Measurements from ENCODE around the gene MCHR1.
A peak's percentile ranks its signal among the peaks of the same experiment; 100 is the strongest.
"Not testable (repeated sequence)": the region's sequence is repeated elsewhere in the genome, so short reads cannot be mapped to it uniquely, and the experiment has no call there.

The MCHR1 gene

GRCh38 chr22:40694411-40694810 lies 15.1 kb downstream of the MCHR1 start:
- Mint-ChIP-seq H3K4me3 (no peak overlapping the region), H3K36me3 (ENCODE audit: low read depth) (no peaks in the 10 kb centered on the region), H3K27ac (no peak overlapping the region), H3K4me1 (ENCODE audit: low read depth) (no peaks in the 10 kb centered on the region), H3K27me3 (peaks cover 3% of the 10 kb centered on the region), H3K9me3 (no peaks in the 10 kb centered on the region)

DNA sequence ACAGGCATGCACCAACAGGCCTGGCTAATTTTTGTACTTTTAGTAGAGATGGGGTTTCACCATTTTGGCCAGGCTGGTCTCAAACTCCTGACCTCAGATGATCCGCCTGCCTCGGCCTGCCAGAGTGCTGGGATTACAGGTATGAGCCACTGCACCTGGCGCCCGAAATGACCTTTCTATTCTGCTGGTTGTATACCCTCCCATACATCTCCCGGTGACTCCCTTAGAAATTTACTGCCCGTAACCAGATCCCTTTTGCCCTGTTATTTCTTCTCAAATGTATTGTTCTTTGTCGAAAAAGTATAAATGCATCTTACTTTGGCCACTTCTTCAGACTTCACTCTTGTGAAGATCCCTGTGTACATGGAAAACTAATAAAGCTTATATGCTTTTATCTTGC lies 22.0 kb downstream of the MCHR1 start:
- Mint-ChIP-seq H3K4me1 (ENCODE audit: low read depth) (no peaks in the 10 kb centered on the region), H3K27ac (no peak overlapping the region), H3K36me3 (ENCODE audit: low read depth) (no peaks in the 10 kb centered on the region), H3K4me3 (no peak overlapping the region), H3K9me3 (no peaks in the 10 kb centered on the region), H3K27me3 (peaks cover 3% of the 10 kb centered on the region)

GRCh38 chr22:40703174-40703573 lies 23.9 kb downstream of the MCHR1 start:
- Mint-ChIP-seq H3K9me3 (no peaks in the 10 kb centered on the region), H3K27ac (no peak overlapping the region), H3K36me3 (ENCODE audit: low read depth) (no peaks in the 10 kb centered on the region), H3K4me3 (no peak overlapping the region), H3K4me1 (ENCODE audit: low read depth) (no peaks in the 10 kb centered on the region), H3K27me3 (no peaks in the 10 kb centered on the region)

DNA sequence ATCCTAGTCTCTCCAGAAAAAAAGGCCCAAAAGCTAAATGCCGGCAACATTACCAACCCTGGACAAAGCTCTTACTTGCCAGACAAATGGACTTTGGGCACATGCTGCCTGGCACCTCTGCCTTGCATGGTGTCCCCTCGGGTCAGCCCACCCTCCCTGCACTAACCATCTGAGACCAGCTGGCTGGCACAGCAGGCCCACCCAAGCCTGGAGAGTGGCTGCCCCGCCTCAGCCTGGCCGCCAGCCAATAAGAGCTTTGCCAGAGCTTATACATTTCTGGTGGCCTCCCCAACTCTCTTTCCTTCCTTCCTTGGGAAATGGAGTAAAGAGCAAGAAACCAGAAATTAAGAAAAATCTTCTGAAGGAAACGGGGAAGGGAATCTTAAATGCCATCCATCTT lies 24.5 kb downstream of the MCHR1 start:
- no peaks in the 10 kb centered on the region for H3K27me3 Mint-ChIP-seq
- H3K4me1 Mint-ChIP-seq (ENCODE audit: low read depth), result no peaks in the 10 kb centered on the region
- H3K4me3 Mint-ChIP-seq, result no peak overlapping the region
- no peak overlapping the region for H3K27ac Mint-ChIP-seq
- no peaks in the 10 kb centered on the region for H3K9me3 Mint-ChIP-seq
- H3K36me3 Mint-ChIP-seq (ENCODE audit: low read depth), result no peaks in the 10 kb centered on the region

GRCh38 chr22:40705918-40706682 lies 26.8 kb downstream of the MCHR1 start:
- no peaks in the 10 kb centered on the region for H3K4me1 Mint-ChIP-seq (ENCODE audit: low read depth)
- no peak overlapping the region for H3K4me3 Mint-ChIP-seq
- H3K27me3 Mint-ChIP-seq, result no peaks in the 10 kb centered on the region
- H3K36me3 Mint-ChIP-seq (ENCODE audit: low read depth), result no peaks in the 10 kb centered on the region
- H3K27ac Mint-ChIP-seq, result no peak overlapping the region
- H3K9me3 Mint-ChIP-seq, result no peaks in the 10 kb centered on the region

DNA sequence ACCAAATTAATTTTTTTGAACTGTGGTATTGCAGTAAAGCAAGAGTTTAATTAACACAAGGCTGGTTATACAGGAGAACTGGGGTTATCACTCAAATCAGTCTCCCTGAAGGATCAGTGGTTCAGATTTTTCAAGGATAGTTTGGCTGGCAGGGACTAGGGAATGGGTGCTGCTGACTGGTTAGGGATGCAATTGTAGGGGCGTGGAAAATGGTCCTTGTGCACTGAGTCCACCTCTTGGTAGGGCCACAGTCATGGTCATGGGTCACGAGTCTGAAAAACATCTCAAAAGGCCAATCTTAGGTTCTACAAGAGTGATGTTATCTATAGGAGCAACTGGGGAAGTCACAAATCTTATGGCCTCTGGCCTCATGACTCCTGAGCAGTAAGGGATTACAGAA lies 27.9 kb downstream of the MCHR1 start:
- Mint-ChIP-seq H3K9me3 (no peaks in the 10 kb centered on the region), H3K27ac (no peak overlapping the region), H3K27me3 (no peaks in the 10 kb centered on the region), H3K4me3 (no peak overlapping the region), H3K36me3 (ENCODE audit: low read depth) (no peaks in the 10 kb centered on the region), H3K4me1 (ENCODE audit: low read depth) (peaks cover 7% of the 10 kb centered on the region)

GRCh38 chr22:40708177-40708576 lies 28.9 kb downstream of the MCHR1 start:
- Mint-ChIP-seq H3K9me3 (no peaks in the 10 kb centered on the region), H3K27ac (no peak overlapping the region), H3K27me3 (no peaks in the 10 kb centered on the region), H3K4me3 (no peak overlapping the region), H3K4me1 (ENCODE audit: low read depth) (peaks cover 7% of the 10 kb centered on the region), H3K36me3 (ENCODE audit: low read depth) (no peaks in the 10 kb centered on the region)

DNA sequence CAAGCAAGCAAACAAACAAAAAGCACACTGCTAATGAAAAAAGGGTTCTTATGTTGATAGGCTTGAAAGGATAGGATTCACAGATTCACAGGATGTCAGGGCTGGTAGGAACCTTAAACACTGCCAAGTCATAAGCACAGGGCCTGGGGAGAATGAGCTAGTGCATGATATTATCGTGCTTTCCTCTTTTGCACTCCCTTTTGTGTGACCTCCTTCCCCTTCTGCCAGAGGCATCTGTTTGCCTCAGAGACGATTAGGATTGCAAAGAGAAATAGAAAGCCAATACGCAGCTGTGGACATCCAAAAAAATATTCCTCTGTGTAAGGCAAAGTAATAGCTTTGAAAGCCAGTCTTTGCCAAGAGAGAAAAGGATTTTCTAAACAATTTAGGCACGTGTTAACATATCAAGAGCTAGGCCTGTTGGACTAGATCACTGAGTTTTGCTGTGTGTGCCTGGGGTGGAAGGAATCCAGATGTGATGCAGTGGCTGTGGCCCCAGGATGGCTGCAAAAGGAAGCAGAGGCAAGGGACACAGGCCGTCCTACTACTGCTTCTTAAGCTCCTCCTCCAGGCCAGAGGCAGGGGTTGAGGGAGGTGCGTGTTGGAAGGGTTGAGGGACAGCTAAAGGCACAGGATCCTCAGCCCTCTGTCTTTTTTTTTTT lies 30.6 kb downstream of the MCHR1 start:
- H3K36me3 Mint-ChIP-seq (ENCODE audit: low read depth), result no peaks in the 10 kb centered on the region
- H3K4me3 Mint-ChIP-seq, result peak overlapping the region; percentile 28
- H3K27me3 Mint-ChIP-seq, result peaks cover 5% of the 10 kb centered on the region
- no peak overlapping the region for H3K27ac Mint-ChIP-seq
- peaks cover 15% of the 10 kb centered on the region for H3K4me1 Mint-ChIP-seq (ENCODE audit: low read depth)
- no peaks in the 10 kb centered on the region for H3K9me3 Mint-ChIP-seq

DNA sequence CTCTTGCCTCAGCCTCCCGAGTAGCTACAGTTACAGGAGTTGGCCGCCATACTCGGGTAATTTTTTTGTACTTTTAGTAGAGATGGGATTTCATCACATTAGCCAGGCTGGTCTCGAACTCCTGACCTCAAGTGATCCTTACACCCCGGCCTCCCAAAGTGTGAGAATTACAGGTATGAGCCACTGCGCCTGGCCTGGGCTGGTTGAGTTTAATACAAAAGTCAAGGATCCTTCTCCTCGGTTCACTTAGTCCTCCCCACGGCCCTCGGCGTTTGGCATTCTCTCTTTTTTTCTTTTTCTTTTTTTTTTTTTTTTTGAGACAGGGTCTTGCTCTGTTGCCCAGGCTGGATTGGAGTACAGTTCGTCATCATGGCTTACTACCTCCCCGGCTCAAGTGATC lies 33.0 kb downstream of the MCHR1 start:
- Mint-ChIP-seq H3K4me1 (ENCODE audit: low read depth) (peaks cover 17% of the 10 kb centered on the region), H3K36me3 (ENCODE audit: low read depth) (no peaks in the 10 kb centered on the region), H3K27ac (peak overlapping the region; percentile 87), H3K4me3 (no peak overlapping the region), H3K27me3 (peaks cover 7% of the 10 kb centered on the region), H3K9me3 (no peaks in the 10 kb centered on the region)

DNA sequence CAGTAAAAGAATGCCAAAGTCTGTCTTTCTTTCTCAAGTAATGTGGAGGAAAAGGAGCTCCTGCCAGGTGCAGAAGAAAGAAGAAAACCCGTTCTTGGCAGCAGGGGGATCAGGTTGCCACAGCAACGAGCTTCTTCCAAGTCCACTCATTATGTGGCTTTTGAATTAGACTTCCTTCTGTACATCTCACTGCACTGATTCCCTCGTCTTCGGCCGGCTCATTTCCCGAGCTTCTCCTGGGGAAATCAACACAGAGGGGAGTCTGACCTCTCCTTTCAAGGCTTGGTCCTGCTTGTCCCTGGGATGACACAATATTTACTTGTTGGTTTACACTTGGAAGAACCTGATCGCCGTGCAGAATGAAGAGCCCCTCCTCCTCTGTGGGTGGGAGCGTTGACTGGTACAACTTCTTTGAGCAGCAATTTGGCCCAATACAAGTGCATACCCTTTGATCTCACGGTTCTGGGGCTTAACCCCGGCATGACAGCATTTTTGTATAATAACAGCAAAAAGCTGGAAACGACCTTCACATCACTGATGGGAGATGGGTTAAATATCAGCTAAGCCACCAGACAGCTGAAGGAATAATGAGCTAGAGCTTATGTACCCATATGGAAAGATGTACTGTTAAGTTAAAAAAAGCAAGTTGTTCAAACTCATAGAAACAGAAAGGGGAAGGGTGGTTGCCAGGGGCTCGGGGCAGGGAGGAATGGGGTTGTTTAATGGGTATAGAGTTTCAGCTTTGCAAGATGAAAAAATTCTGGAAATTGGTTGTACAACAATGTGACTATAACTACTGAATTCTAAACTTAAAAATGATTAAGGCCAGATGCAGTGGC lies 35.4 kb downstream of the MCHR1 start:
- H3K4me3 Mint-ChIP-seq, result peak overlapping the region; percentile 41
- no peak overlapping the region for H3K27ac Mint-ChIP-seq
- H3K4me1 Mint-ChIP-seq (ENCODE audit: low read depth), result peaks cover 21% of the 10 kb centered on the region
- H3K27me3 Mint-ChIP-seq, result peaks cover 7% of the 10 kb centered on the region
- H3K9me3 Mint-ChIP-seq, result no peaks in the 10 kb centered on the region
- no peaks in the 10 kb centered on the region for H3K36me3 Mint-ChIP-seq (ENCODE audit: low read depth)

DNA sequence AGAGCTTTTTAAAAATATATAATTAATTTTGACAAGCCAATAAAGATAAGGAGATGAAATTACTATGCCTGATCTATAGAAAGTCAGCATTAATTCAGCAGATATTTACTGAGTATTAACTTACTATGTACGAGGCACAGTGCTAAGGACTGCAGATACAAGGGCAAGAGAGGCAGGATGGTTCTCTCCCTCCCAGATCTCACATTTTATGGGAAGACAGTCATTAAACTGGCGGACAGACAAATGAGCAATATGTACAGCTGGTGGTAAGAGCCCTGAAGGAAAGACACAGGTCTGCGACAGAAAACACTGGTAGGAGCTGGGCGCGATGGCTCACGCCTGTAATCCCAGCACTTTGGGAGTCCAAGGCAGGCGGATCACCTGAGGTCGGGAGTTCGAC lies 36.8 kb downstream of the MCHR1 start:
- no peaks in the 10 kb centered on the region for H3K9me3 Mint-ChIP-seq
- H3K27ac Mint-ChIP-seq, result no peak overlapping the region
- peaks cover 23% of the 10 kb centered on the region for H3K4me1 Mint-ChIP-seq (ENCODE audit: low read depth)
- no peak overlapping the region for H3K4me3 Mint-ChIP-seq
- peaks cover 7% of the 10 kb centered on the region for H3K27me3 Mint-ChIP-seq
- no peaks in the 10 kb centered on the region for H3K36me3 Mint-ChIP-seq (ENCODE audit: low read depth)

DNA sequence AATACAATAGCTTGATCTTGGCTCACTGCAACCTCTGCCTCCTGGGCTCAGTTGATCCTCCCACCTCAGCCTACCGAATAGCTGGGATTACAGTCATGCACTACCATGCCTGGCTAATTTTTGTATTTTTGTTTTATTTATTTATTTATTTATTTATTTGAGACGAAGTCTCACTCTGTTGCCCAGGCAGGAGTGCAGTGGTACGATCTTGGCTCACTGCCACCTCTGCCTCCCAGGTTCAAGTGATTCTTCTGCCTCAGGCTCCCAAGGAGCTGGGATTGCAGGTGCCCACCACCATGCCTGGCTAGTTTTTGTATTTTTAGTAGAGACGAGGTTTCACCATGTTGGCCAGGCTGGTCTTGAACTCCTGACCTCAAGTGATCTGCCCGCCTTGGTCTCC lies 38.4 kb downstream of the MCHR1 start:
- peaks cover 19% of the 10 kb centered on the region for H3K4me1 Mint-ChIP-seq (ENCODE audit: low read depth)
- H3K9me3 Mint-ChIP-seq; H3K27me3 Mint-ChIP-seq; H3K4me3 Mint-ChIP-seq; H3K27ac Mint-ChIP-seq; H3K36me3 Mint-ChIP-seq (ENCODE audit: low read depth): not testable (repeated sequence)

GRCh38 chr22:40718250-40719204 lies 39.2 kb downstream of the MCHR1 start:
- Mint-ChIP-seq H3K9me3 (no peaks in the 10 kb centered on the region), H3K36me3 (ENCODE audit: low read depth) (no peaks in the 10 kb centered on the region), H3K27ac (no peak overlapping the region), H3K4me3 (no peak overlapping the region), H3K4me1 (ENCODE audit: low read depth) (peaks cover 19% of the 10 kb centered on the region), H3K27me3 (peaks cover 7% of the 10 kb centered on the region)

DNA sequence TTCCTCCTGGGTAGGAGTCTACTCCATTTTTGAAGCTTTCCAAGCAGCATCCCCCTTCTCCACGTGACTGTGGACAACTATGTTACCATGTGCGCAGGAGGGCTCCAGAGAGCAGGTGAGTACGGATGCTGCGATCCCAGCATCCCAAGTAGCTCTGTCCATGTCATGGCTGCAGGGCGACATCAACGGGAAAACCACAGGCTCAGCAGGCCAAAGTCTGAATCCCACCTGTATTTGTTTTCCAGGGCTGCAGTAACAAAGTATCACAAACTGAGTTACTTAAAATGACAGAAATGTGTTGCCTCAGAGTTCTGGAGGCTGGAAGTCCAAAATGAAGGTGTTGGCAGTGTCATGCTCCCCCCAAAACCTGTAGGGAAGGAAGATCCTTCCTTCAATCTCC lies 40.3 kb downstream of the MCHR1 start:
- H3K27me3 Mint-ChIP-seq, result peaks cover 5% of the 10 kb centered on the region
- no peaks in the 10 kb centered on the region for H3K36me3 Mint-ChIP-seq (ENCODE audit: low read depth)
- H3K9me3 Mint-ChIP-seq, result no peaks in the 10 kb centered on the region
- no peak overlapping the region for H3K27ac Mint-ChIP-seq
- no peak overlapping the region for H3K4me3 Mint-ChIP-seq
- H3K4me1 Mint-ChIP-seq (ENCODE audit: low read depth), result peaks cover 15% of the 10 kb centered on the region

Measured in stimulated activated naive CD8-positive, alpha-beta T cell treated with anti-CD3 and anti-CD28 coated beads, Interleukin-15, Interleukin-2, amounts not matched to agents 100 ng/mL and 50 ng/mL, for 24 hours (primary cell).